Measurements from ENCODE around the gene CCDC195.
"Not testable (repeated sequence)": the region's sequence is repeated elsewhere in the genome, so short reads cannot be mapped to it uniquely, and the experiment has no call there.

CCDC195 gene

DNA sequence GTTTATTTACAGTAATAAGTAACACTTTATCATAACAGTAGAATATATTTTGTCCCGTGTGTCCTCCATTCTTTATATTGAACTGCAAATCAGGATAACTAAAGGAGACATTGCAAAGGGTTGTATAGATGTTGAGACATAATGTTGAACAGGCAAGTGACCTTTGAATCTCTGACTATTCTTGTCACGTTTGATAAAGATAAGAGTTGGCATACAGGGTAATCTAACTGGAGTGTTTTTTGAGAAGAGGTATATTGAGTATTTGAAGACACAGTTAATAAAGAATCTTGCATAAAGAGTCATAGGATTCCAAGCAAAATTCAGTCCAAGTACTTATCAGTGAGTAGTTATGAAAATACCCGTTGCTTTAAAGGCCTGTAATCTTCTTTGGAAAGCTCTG is 21.7 kb downstream of the CCDC195 start:
- DNase-seq (ENCODE audit: extremely low spot score, insufficient read length, low read depth) (no peak), FAIRE-seq (no peak)

DNA sequence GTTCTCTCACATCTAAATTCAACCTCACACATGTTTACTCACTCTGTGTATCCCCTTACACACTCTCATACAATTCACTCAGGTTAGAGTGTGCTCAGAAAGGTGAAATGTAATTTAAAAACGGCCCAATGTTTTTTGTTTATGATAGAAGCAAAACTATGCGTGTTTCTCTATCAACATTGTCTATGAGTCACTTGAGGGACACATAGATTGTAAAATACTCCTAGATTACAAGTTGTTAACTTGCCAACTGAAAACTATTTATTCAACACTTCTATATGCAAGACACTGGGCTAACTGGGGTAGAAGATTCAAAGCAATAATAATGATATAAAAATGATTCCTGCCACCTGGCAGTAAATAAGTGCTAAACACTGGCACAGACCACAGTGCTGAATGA is 24.6 kb downstream of the CCDC195 start:
- no peak for FAIRE-seq
- no peak for DNase-seq (ENCODE audit: extremely low spot score, insufficient read length, low read depth)

DNA sequence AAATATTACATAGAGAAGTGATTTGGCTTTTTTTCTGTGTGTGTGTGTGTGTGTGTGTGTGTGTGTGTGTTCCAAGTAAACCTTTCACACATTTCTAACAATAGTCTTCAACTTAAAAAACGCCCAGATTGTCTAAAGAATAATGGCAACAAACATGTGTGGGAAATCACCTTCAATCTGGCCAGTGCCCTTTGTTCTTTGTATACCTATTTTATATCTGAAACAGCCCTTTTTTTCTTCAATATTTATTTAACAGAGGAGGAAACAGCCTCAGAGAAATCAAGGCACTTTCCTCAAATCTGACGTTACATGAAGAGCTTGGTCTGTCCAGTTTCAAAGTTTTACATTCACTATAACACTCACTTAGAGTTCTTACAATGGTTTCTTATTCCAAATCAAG is 25.3 kb downstream of the CCDC195 start:
- FAIRE-seq: no peak
- DNase-seq (ENCODE audit: extremely low spot score, insufficient read length, low read depth): no peak

DNA sequence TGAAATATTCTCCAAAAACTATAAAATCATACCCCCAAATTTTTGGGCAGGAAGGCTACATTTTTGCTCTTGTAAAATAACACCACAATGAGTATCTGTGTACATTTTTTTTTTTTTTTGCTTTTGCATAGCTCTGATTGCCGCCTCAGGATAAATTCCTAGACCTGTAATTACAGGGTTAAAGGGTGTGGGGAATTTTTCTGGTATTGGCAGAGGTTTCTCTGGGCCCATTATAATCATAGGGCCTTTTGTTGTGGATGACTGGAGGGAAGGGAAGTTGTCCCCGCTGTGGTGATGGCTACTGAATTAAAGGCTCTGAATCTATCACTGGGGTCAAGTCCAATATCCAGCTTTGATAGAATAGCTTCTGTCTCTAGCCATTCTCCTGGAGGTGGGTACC is 26.6 kb downstream of the CCDC195 start:
- no peak for FAIRE-seq
- no peak for DNase-seq (ENCODE audit: extremely low spot score, insufficient read length, low read depth)

DNA sequence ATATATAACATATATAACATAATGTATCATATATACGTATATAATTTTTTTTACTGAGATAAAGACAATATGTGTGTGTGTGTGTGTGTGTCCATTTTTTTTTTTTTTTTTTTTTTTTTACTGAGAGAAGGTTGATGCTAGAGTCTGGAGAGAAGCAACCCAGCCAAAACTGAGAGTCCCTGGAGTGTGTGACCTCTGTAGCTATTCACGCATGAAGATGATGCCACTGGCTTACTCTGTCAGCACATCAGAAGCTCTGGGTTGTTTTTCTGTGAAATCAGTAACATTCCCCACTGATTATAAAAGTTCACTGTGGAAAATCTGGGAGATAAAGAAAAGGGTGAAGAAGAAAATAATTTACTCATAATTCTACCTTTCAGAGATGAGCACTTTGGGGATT is 27.2 kb downstream of the CCDC195 start:
- FAIRE-seq (no peak), DNase-seq (ENCODE audit: extremely low spot score, insufficient read length, low read depth) (no peak)

DNA sequence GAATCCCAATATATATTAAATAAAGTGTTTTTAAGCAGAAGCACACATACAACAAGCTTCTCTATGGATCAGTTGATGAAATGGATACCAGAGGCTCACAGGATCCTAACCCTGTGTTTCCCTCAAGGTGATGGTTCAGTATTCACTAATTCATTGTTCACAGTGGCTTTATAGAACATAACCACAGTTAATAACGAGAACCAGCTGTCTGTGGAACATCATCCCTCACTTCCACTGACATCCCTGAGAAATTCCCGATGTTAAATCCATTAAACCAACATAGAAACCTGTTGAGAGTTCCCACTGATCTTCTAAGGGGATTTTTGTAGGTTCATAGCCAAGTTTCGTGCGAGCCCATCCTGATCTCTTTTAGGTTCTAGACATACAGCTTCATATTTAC is 29.0 kb downstream of the CCDC195 start:
- DNase-seq (ENCODE audit: extremely low spot score, insufficient read length, low read depth) (no peak), FAIRE-seq (no peak)

DNA sequence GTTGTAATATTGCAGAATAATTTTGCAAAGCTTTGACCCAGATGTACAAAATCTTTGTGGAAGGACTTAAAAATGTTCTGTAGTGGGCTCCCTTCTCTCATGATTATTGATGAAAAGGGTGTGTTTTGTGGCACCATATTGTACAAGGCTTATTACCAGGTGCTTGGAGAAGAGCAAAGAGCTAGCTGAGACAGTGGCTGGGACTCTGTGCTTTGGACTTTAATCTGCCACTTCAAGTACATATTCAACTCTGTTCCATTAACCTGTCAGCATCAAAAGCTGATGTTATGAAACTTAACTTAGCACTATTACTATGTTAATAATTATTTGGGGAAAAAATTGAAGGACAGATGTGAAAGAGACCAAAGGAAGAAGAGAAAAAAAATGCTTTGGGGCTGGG is 31.0 kb downstream of the CCDC195 start:
- FAIRE-seq (no peak), DNase-seq (ENCODE audit: extremely low spot score, insufficient read length, low read depth) (no peak)

DNA sequence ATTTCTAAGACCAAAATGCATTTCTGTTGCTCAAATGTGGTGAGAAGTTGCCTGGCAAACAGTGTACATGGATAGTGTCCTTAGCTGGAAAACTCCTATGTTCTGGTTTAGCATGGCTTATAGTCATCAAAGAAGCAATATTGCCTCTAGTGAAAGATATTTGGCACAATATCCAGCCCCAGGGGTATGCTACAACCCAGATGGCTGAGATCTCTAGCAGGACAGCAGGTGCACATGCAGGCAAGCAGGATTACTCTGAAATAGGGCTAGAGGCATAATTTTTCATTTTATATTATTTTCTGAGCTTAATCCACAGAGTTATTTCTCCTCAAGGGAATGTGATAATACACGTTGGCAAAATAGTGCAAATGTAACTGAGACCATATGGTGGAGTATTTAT is 34.0 kb downstream of the CCDC195 start:
- FAIRE-seq: no peak
- no peak for DNase-seq (ENCODE audit: extremely low spot score, insufficient read length, low read depth)

DNA sequence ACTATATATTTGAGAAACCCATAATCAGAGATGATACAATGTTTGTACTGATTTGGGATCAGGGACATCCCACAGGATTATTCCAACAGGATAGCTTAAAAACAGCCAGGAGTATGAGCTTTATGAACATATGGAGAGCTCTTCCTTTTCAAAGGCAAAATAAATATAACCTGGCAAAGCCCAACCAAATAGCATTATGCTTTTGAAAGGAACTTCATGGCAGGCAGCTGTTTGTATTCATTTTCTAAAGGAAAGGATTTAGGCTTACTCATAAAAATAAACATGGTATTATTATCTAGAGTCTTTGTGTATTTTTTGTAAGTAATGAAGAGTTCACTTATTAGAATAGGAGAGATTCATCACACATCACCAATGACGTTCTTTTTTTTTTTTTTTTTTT is 44.4 kb downstream of the CCDC195 start:
- FAIRE-seq (no peak), DNase-seq (ENCODE audit: extremely low spot score, insufficient read length, low read depth) (no peak)

DNA sequence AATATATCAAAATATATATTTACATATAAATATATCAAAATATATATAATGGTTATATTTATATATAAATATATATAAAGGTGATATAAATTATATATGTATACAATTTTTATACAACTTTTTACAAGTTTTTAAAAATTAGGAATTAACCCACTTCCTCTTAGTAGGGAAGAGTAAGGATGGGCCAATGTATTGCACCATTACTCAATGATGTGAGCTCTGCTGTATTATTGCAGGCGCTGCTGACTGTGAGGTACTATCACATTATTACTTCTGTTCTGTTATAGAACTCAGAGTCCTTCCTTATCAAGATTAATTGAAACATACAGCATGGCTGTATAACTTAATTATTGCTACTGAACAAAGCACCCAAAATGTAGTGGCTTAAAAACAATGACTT is 46.0 kb downstream of the CCDC195 start:
- no peak for FAIRE-seq
- no peak for DNase-seq (ENCODE audit: extremely low spot score, insufficient read length, low read depth)

DNA sequence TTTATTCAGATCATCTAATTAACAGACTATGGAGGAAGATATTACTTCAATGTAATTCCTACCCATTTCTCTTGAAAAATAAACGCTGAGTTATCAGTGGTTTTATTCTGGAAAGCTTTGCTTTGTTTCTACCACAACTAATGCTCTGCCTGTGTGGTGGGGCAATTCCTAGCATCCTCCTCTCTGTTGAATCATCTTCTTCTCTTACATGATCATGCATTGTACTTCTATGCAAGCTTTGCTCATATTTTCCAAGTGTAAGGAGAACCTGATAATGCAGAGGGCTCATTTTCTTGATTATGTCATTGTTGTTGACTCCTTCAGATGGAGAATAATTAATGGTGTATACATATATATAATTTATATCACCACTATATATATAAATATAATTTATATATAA is 46.7 kb downstream of the CCDC195 start:
- FAIRE-seq: no peak

DNA sequence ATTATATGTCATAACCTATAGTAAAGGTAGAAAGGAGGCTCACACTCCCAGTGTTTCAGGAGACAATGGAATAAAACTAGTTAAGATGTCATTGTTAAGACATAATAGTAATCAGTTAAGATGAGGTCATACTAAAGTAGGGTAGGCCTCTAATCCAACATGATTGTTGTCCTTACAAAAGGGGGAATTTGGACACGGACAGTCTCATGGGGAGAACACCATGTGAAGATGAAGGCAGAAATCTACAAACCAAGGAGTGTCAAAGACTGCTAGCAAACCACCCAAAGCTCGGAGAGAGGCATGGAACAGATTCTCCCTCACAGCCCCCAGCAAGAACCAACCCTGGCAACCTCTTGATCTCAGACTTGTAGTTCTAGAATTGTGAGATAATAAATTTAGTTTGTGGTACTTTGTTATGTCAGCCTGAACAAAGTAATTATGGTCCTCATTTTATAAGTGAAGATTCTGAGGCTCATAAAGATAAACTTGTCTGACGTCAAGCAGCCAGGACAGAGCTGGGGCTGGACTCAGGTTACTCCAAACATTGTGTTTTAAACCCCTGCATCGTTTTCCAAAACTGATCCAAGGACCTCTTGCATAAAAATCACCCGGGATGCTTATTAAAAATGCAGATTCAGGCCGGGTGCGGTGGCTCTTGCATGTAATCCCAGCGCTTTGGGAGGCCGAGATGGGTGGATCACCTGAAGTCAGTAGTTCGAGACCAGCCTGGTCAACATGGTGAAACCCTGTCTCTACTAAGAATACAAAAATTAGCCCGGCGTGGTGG is 47.8 kb downstream of the CCDC195 start:
- no peak for DNase-seq (ENCODE audit: extremely low spot score, insufficient read length, low read depth)
- FAIRE-seq: no peak

More for the DNA sequence above, 46.7 kb downstream of the CCDC195 start:
- no peak for DNase-seq (ENCODE audit: extremely low spot score, insufficient read length, low read depth)

DNA sequence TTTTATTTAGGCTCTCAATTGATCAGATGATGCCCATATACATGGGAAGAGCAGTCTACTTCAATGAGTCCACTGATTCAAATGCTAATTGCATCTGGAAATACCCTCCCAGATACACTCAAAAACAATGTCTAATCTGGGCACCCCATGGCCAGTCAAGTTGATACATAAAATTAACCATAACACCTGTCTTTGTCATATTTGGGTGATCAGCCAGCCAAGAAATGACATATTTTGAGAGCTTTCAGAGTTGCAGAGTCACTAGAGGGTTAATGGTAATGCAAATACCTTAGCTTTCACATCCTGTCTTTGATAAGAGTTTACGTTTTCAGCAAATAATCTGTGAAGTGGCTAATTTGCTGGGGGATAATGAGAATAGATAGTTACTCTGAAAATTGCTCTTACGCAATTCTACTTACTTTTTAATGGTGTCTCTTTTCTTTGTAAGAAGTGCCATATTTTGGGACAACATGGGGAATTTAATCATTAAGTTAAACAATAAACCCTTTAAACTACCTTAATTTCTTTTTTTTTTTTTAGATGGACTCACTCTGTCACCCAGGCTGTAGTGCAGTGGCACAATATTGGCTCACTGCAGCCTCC is 49.1 kb downstream of the CCDC195 start:
- peak; percentile 89 for FAIRE-seq
- peak; percentile 52 for DNase-seq (ENCODE audit: extremely low spot score, insufficient read length, low read depth)

DNA sequence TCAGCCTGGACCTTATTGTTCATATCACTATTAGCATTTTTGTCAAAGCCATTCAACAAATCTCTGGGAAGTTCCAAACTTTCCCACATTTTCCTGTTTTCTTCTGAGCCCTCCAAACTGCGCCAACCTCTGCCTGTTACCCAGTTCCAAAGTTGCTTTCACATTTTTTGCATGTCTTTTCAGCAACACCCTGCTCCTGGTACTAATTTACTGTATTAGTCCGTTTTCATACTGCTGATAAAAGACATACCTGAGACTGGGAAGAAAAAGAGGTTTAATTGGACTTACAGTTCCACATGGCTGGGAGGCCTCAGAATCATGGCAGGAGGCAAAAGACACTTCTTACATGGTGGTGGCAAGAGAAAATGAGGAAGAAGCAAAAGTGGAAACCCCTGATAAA is 52.8 kb downstream of the CCDC195 start:
- not testable (repeated sequence) for DNase-seq (ENCODE audit: extremely low spot score, insufficient read length, low read depth); FAIRE-seq

DNA sequence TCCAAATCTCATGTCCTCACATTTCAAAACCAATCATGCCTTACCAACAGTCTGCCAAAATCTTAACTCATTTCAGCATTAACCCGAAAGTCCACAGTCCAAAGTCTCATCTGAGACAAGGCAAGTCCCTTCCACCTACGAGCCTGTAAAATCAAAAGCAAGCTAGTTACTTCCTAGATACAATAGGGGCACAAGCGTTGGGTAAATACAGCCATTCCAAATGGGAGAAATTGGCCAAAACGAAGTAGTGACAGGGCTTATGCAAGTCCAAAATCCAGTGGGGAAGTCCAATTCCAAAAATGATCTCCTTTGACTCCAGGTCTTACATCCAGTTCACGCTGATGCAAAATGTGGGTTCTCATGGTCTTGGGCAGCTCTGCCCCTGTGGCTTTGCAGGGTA is 54.5 kb downstream of the CCDC195 start:
- not testable (repeated sequence) for FAIRE-seq; DNase-seq (ENCODE audit: extremely low spot score, insufficient read length, low read depth)

DNA sequence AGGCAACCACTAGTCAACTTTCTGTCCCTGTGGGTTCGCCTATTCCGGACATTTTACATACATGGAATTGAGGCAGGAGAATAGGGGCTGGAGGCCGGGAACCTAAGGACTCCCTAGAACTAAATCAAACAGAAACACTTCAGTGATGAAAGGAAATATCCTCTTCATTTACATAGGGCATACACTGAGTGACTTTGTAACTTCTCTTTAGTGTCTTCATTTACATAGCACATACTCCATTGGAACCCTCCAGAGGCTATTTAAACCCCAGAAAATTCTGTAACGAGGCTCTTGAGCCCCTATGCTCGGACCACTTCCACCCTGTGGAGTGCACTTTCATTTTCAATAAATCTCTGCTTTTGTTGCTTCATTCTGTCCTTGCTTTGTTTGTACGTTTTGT is 56.5 kb downstream of the CCDC195 start:
- no peak for FAIRE-seq
- no peak for DNase-seq (ENCODE audit: extremely low spot score, insufficient read length, low read depth)

DNA sequence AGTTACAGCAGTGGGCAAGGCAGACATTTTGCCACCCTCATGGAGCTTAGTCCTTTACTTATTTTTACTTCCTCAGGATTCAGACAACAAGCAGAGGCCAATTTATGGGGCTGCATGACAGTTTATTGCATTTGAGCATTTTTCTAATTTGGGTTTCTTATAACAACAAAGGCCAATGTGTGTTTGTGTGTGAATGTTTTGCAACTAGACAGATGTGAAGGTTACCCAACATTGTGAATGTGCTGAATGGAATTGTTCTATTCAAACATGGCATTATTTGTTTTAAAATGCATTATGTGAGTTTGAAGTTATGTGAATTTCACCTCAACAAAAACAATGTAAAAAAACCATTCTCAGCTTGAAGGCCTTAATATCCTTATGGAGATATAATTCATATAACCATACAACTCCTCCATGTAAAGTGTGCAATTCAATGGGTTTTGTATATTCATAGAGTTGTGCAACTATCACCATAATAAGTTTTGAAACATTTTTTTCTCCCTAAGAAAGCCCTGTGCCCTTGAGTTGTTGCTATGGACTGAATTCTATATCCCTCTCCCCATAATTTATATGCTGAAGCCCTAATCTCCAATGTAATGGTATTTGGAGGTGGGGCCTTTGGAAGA is 57.3 kb downstream of the CCDC195 start:
- DNase-seq (ENCODE audit: extremely low spot score, insufficient read length, low read depth): no peak
- no peak for FAIRE-seq

DNA sequence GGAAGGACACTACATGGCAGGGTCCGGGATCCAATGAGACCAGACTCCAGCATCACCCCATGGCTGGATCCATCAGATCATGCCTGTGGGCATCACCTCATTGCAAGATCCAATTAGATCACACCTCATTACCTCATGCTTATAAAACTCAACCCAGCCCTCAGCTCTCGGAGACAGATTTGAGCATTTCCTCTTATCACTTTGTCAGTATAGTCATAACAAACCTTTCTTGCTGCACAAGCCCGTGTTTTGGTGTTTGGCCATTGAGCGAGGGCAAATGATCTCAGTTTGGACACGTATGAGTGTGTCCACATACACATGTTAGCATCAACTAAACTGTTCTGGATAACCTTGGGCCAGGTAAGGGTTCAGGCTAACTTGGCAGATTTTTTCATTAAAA is 58.8 kb downstream of the CCDC195 start:
- DNase-seq (ENCODE audit: extremely low spot score, insufficient read length, low read depth): no peak
- FAIRE-seq: no peak

DNA sequence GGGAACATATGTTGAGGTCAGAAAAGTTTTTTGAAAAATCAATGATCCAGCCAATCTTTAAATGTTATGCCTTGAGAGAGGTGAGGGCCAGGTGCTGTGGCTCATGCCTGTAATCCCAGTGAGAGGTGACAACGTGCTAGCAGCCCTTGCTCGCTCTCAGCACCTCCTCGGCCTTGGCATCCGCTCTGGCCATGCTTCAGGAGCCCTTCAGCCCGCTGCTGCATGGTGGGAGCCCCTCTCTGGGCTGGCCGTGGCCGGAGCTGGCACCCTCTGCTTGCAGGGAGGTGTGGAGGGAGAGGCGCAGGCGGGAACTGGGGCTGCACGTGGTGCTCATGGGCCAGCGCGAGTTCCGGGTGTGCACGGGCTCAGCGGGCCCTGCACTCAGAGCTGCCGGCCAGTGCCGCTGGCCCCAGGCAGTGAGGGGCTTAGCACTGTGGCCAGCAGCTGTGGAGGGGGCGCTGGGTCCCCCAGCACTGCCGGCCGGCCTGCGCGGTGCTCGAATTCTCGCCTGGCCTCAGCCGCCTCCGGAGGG is 61.1 kb downstream of the CCDC195 start:
- FAIRE-seq: no peak
- no peak for DNase-seq (ENCODE audit: extremely low spot score, insufficient read length, low read depth)
